ENCODE results near the gene ATRN.
"Not testable (repeated sequence)": the region's sequence is repeated elsewhere in the genome, so short reads cannot be mapped to it uniquely, and the experiment has no call there.

The ATRN gene

GRCh38 chr20:3472105-3472504 lies 1.3 kb downstream of the ATRN start:
- no peak for TF ChIP-seq CTCF (conservative IDR thresholded peaks at IDR 0.05; ENCODE audit: low read depth)
- no peak overlapping the region for H3K27ac ChIP-seq
- ChIA-PET POLR2A (ENCODE audit: low non-redundant PET) (no interaction called here), CTCF (interaction anchor here (0.6 kb wide), 1 partner anchor 140 kb away, joined by 3 read pairs; no protein-coding TSS in a partner anchor)
- DNase-seq (ENCODE audit: low spot score): peak; percentile 30

GRCh38 chr20:3473324-3473723 lies 2.5 kb downstream of the ATRN start:
- H3K27ac ChIP-seq: no peak overlapping the region
- ChIA-PET CTCF (no interaction called here), POLR2A (ENCODE audit: low non-redundant PET) (no interaction called here)
- no peak for TF ChIP-seq CTCF (conservative IDR thresholded peaks at IDR 0.05; ENCODE audit: low read depth)
- DNase-seq (ENCODE audit: low spot score): no peak

- CTCF ChIA-PET: no interaction called here
Observed at GRCh38 chr20:3473944-3474343, 3.1 kb downstream of the ATRN start.

GRCh38 chr20:3477003-3477860 lies 6.4 kb downstream of the ATRN start:
- H3K27ac ChIP-seq; CTCF ChIA-PET; DNase-seq (ENCODE audit: low spot score): not testable (repeated sequence)
- POLR2A ChIA-PET (ENCODE audit: low non-redundant PET): interaction anchor here (0.6 kb wide), 1 partner anchor 337 kb away, joined by 3 read pairs; no protein-coding TSS in a partner anchor

More at GRCh38 chr20:3473944-3474343, 3.1 kb downstream of the ATRN start:
- H3K27ac ChIP-seq: no peak overlapping the region
- POLR2A ChIA-PET (ENCODE audit: low non-redundant PET): no interaction called here
- DNase-seq (ENCODE audit: low spot score): no peak
- no peak for TF ChIP-seq CTCF (conservative IDR thresholded peaks at IDR 0.05; ENCODE audit: low read depth)

- no peak overlapping the region for H3K27ac ChIP-seq
- TF ChIP-seq CTCF (conservative IDR thresholded peaks at IDR 0.05; ENCODE audit: low read depth): no peak
- POLR2A ChIA-PET (ENCODE audit: low non-redundant PET): interaction anchor here (0.6 kb wide), 1 partner anchor 337 kb away, joined by 3 read pairs; no protein-coding TSS in a partner anchor
- CTCF ChIA-PET: no interaction called here
- no peak for DNase-seq (ENCODE audit: low spot score)
Observed at GRCh38 chr20:3477861-3478544, 7.2 kb downstream of the ATRN start.

GRCh38 chr20:3479025-3479424 lies 8.2 kb downstream of the ATRN start:
- ChIA-PET CTCF (no interaction called here), POLR2A (ENCODE audit: low non-redundant PET) (no interaction called here)
- DNase-seq (ENCODE audit: low spot score): no peak
- no peak for TF ChIP-seq CTCF (conservative IDR thresholded peaks at IDR 0.05; ENCODE audit: low read depth)
- no peak overlapping the region for H3K27ac ChIP-seq
